Measurements from ENCODE around the gene EPB42. TPM values are rescaled to one million over a fixed set of nuclear protein-coding genes. Genes with fewer than 3 reads are reported as not detected.

Gene EPB42
- total RNA-seq, 2 experiments from 2014 or later, result not detected

GRCh38 chr15:43266834-43267233, 46.0 kb upstream of the EPB42 start, which contains the start of gene TGM5:
Gene TGM5 (minus strand): TSS chr15:43266928. CDS start chr15:43266849, 79 bp downstream.
- H3K27ac Mint-ChIP-seq, result no peak within 1 kb of the TSS
- no peak for TF ChIP-seq CTCF (IDR thresholded peaks at IDR 0.05)
- H3K36me3 Mint-ChIP-seq (ENCODE audit: low read depth), result no peaks in the 10 kb centered on the region
- no peaks in the 10 kb centered on the region for H3K9me3 Mint-ChIP-seq
- intact Hi-C loops (cut with micrococcal nuclease), result no loop called here
- no peak within 1 kb of the TSS for H3K4me3 Mint-ChIP-seq
- CTCF ChIA-PET, result interaction anchor here (0.9 to 8.9 kb wide), 7 partner anchors 17 to 74 kb away, joined by 3 to 91 read pairs (median 4); no protein-coding TSS in a partner anchor
- DNase-seq, result no peak
- no peaks in the 10 kb centered on the region for H3K4me1 Mint-ChIP-seq (ENCODE audit: low read depth)
- POLR2A ChIA-PET, result interaction anchor here (1.2 kb wide), 1 partner anchor 11 kb away, joined by 3 read pairs; no protein-coding TSS in a partner anchor
- no peak for ATAC-seq
- H3K27me3 Mint-ChIP-seq, result peaks cover 10% of the 10 kb centered on the region

- Mint-ChIP-seq H3K9me3 (no peaks in the 10 kb centered on the region), H3K27me3 (peaks cover 10% of the 10 kb centered on the region), H3K4me1 (ENCODE audit: low read depth) (no peaks in the 10 kb centered on the region), H3K36me3 (ENCODE audit: low read depth) (no peaks in the 10 kb centered on the region), H3K4me3 (no peak overlapping the region), H3K27ac (no peak overlapping the region)
- CTCF ChIA-PET, result interaction anchor here (0.9 to 8.9 kb wide), 7 partner anchors 9 to 74 kb away, joined by 3 to 91 read pairs (median 3); no protein-coding TSS in a partner anchor
- no peak for ATAC-seq
- DNase-seq, result no peak
- intact Hi-C loops (cut with micrococcal nuclease), result no loop called here
- no peak for TF ChIP-seq CTCF (IDR thresholded peaks at IDR 0.05)
- POLR2A ChIA-PET, result interaction anchor here (0.6 to 1.2 kb wide), 2 partner anchors 11 to 15 kb away, joined by 3 read pairs; no protein-coding TSS in a partner anchor
Observed at GRCh38 chr15:43266386-43266785, 45.6 kb upstream of the EPB42 start.

DNA sequence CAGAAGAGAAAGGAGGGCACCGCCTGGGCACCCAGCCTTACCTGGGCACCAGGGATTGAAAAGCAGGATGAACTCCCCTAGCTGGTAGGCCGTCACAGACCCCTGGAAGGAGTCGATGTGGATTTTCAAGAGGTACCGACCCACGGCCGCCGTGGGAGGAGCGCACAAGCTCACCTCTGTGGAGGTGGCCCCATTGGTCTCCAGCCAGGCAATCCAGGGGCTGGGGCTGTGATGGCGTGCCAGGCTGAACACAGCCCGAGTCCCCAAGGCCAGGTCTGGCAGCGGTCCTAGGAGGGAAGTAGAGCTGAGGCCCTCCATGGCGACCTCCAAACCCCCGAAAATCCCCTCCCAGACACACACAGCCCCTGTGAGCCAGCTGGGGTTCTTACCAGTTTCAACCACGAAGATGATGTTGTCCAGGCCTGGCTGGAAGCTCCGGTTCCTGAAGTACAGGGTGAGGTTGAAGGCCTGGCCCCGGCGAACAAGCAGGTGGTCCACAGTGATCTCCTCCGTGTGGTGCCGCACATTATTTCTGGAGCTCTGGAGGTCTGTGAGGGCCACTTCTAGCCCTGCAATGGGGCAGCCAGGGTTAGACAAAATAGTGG, 39.3 kb upstream of the EPB42 start:
- no peak overlapping the region for H3K4me3 Mint-ChIP-seq
- DNase-seq (no peak), ATAC-seq (no peak)
- intact Hi-C loops (cut with micrococcal nuclease), result no loop called here
- POLR2A ChIA-PET, result interaction anchor here (0.6 kb wide), 1 partner anchor 44 kb away, joined by 3 read pairs; no protein-coding TSS in a partner anchor
- TF ChIP-seq CTCF (IDR thresholded peaks at IDR 0.05), result no peak
- no peaks in the 10 kb centered on the region for H3K9me3 Mint-ChIP-seq
- CTCF ChIA-PET, result interaction anchor here (1.0 to 1.6 kb wide), 2 partner anchors 25 to 35 kb away, joined by 3 read pairs; no protein-coding TSS in a partner anchor
- H3K36me3 Mint-ChIP-seq (ENCODE audit: low read depth), result no peaks in the 10 kb centered on the region
- no peaks in the 10 kb centered on the region for H3K4me1 Mint-ChIP-seq (ENCODE audit: low read depth)
- H3K27me3 Mint-ChIP-seq, result peaks cover 6% of the 10 kb centered on the region
- H3K27ac Mint-ChIP-seq, result no peak overlapping the region

DNA sequence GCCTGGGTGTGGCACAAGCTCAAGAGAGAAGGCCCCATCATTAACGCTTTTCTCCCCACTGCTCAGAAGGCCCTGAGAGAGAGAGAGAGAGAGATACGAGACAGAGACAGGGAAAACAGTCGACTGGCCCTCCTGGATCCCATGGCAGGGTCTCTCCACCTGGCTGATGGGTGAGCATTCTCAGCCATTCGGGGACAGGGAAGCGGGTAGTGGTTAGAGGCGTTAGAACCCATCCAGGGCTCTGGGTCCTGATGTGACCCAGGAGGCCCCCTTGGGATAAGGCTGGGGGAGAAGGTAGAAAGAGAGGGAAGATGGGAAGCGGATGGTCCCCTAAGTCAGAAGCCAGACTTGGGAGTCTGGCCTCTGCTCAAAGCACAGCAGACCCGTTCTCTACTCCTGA, 38.0 kb upstream of the EPB42 start:
- H3K9me3 Mint-ChIP-seq, result no peaks in the 10 kb centered on the region
- CTCF ChIA-PET, result interaction anchor here (1.1 kb wide), 1 partner anchor 33 kb away, joined by 3 read pairs; no protein-coding TSS in a partner anchor

More for the DNA sequence above, 38.0 kb upstream of the EPB42 start:
- Mint-ChIP-seq H3K27me3 (peaks cover 4% of the 10 kb centered on the region), H3K27ac (no peak overlapping the region), H3K4me3 (no peak overlapping the region), H3K4me1 (ENCODE audit: low read depth) (peaks cover 8% of the 10 kb centered on the region), H3K36me3 (ENCODE audit: low read depth) (no peaks in the 10 kb centered on the region)
- ATAC-seq (no peak), DNase-seq (no peak)
- POLR2A ChIA-PET, result no interaction called here
- intact Hi-C loops (cut with micrococcal nuclease), result no loop called here
- no peak for TF ChIP-seq CTCF (IDR thresholded peaks at IDR 0.05)
